ENCODE results near the gene CDC37L1. TPM values are rescaled to one million over a fixed set of nuclear protein-coding genes. Genes with fewer than 3 reads are reported as not detected.
"Not testable (repeated sequence)": the region's sequence is repeated elsewhere in the genome, so short reads cannot be mapped to it uniquely, and the experiment has no call there.

The CDC37L1 gene
- 10 to 100 TPM in 2 of 3 donors, 1 to 10 TPM in 1; 8.4 to 11.6 (median 11.0) TPM for polyA plus RNA-seq

GRCh38 chr9:4679268-4680172, at the start of gene CDC37L1:
Gene CDC37L1 (plus strand): TSS chr9:4679569. CDS start chr9:4679768, 199 bp downstream.
- peaks cover 0 to 2% (median 0%) of the 10 kb centered on the region in 3 donors for H3K27me3 Mint-ChIP-seq (ENCODE audit: low read depth in 3 of 3)
- DNase-seq: peak; percentile 99
- H3K4me1 Mint-ChIP-seq: peaks cover 9 to 13% of the 10 kb centered on the region in 2 donors
- no peaks in the 10 kb centered on the region for H3K9me3 Mint-ChIP-seq
- peaks cover 0 to 7% (median 4%) of the 10 kb centered on the region in 3 donors for H3K36me3 Mint-ChIP-seq
- no peak within 1 kb of the TSS for H3K4me3 Mint-ChIP-seq
- H3K27ac Mint-ChIP-seq: no peak within 1 kb of the TSS

GRCh38 chr9:4630836-4631235, 48.5 kb upstream of the CDC37L1 start:
- Mint-ChIP-seq H3K27me3 (ENCODE audit: low read depth in 3 of 3) (peaks cover 0 to 5% (median 0%) of the 10 kb centered on the region in 3 donors), H3K36me3 (peaks cover 3 to 11% (median 11%) of the 10 kb centered on the region in 3 donors), H3K27ac (no peak overlapping the region), H3K4me3 (no peak overlapping the region), H3K4me1 (no peaks in the 10 kb centered on the region), H3K9me3 (no peaks in the 10 kb centered on the region)
- no peak for DNase-seq

- Mint-ChIP-seq H3K27me3 (ENCODE audit: low read depth in 3 of 3) (peaks cover 0 to 9% (median 1%) of the 10 kb centered on the region in 3 donors), H3K4me1 (no peaks in the 10 kb centered on the region), H3K4me3 (no peak overlapping the region), H3K36me3 (peaks cover 0 to 7% (median 0%) of the 10 kb centered on the region in 3 donors), H3K9me3 (peaks cover 0 to 2% (median 0%) of the 10 kb centered on the region in 6 donors), H3K27ac (no peak overlapping the region)
- DNase-seq: no peak
Measured at GRCh38 chr9:4638968-4639367, 40.4 kb upstream of the CDC37L1 start.

GRCh38 chr9:4639420-4639819, 39.9 kb upstream of the CDC37L1 start:
- peaks cover 0 to 7% (median 0%) of the 10 kb centered on the region in 3 donors for H3K36me3 Mint-ChIP-seq
- H3K27ac Mint-ChIP-seq: no peak overlapping the region
- H3K9me3 Mint-ChIP-seq: peaks cover 0 to 2% (median 0%) of the 10 kb centered on the region in 6 donors
- H3K27me3 Mint-ChIP-seq (ENCODE audit: low read depth in 3 of 3): peaks cover 0 to 9% (median 2%) of the 10 kb centered on the region in 3 donors
- no peak overlapping the region for H3K4me3 Mint-ChIP-seq
- no peaks in the 10 kb centered on the region for H3K4me1 Mint-ChIP-seq
- no peak for DNase-seq

- H3K36me3 Mint-ChIP-seq: peaks cover 0 to 7% (median 0%) of the 10 kb centered on the region in 3 donors
- DNase-seq: peak in 2 of 3 donors; percentile 11 to 17
- H3K27ac Mint-ChIP-seq: no peak overlapping the region
- H3K4me3 Mint-ChIP-seq: no peak overlapping the region
- H3K9me3 Mint-ChIP-seq: peaks cover 0 to 2% (median 0%) of the 10 kb centered on the region in 6 donors
- peaks cover 0 to 9% (median 7%) of the 10 kb centered on the region in 3 donors for H3K27me3 Mint-ChIP-seq (ENCODE audit: low read depth in 3 of 3)
- no peaks in the 10 kb centered on the region for H3K4me1 Mint-ChIP-seq
Measured at GRCh38 chr9:4640027-4640426, 39.3 kb upstream of the CDC37L1 start.

GRCh38 chr9:4642351-4642750, 37.0 kb upstream of the CDC37L1 start:
- Mint-ChIP-seq H3K27me3 (ENCODE audit: low read depth in 3 of 3) (peaks cover 0 to 7% (median 5%) of the 10 kb centered on the region in 3 donors), H3K27ac (no peak overlapping the region), H3K4me3 (no peak overlapping the region), H3K36me3 (peaks cover 0 to 7% (median 0%) of the 10 kb centered on the region in 3 donors), H3K9me3 (no peaks in the 10 kb centered on the region), H3K4me1 (no peaks in the 10 kb centered on the region)
- no peak for DNase-seq

- H3K27me3 Mint-ChIP-seq (ENCODE audit: low read depth in 3 of 3): peaks cover 3 to 22% (median 4%) of the 10 kb centered on the region in 3 donors
- H3K9me3 Mint-ChIP-seq: no peaks in the 10 kb centered on the region
- peak overlapping the region in 3 of 6 donors; percentile 11 to 76 (median 51) for H3K27ac Mint-ChIP-seq
- H3K4me1 Mint-ChIP-seq: peaks cover 9 to 13% of the 10 kb centered on the region in 2 donors
- H3K4me3 Mint-ChIP-seq: peak overlapping the region in 2 of 5 donors; percentile 38 to 71
- peak; percentile 2 to 63 (median 14) for DNase-seq
- H3K36me3 Mint-ChIP-seq: peaks cover 0 to 23% (median 14%) of the 10 kb centered on the region in 3 donors
Measured at GRCh38 chr9:4654084-4654483, 25.3 kb upstream of the CDC37L1 start.

GRCh38 chr9:4654538-4654937, 24.8 kb upstream of the CDC37L1 start:
- DNase-seq: no peak
- peak overlapping the region in 4 of 6 donors; percentile 11 to 76 (median 34) for H3K27ac Mint-ChIP-seq
- peaks cover 9 to 13% of the 10 kb centered on the region in 2 donors for H3K4me1 Mint-ChIP-seq
- peaks cover 0 to 24% (median 14%) of the 10 kb centered on the region in 3 donors for H3K36me3 Mint-ChIP-seq
- H3K27me3 Mint-ChIP-seq (ENCODE audit: low read depth in 3 of 3): peaks cover 3 to 22% (median 4%) of the 10 kb centered on the region in 3 donors
- H3K9me3 Mint-ChIP-seq: no peaks in the 10 kb centered on the region
- peak overlapping the region in 2 of 5 donors; percentile 22 to 71 for H3K4me3 Mint-ChIP-seq

- DNase-seq, H3K9me3 Mint-ChIP-seq, H3K4me3 Mint-ChIP-seq, H3K27ac Mint-ChIP-seq: not testable (repeated sequence)
- Mint-ChIP-seq H3K4me1 (peaks cover 11 to 13% of the 10 kb centered on the region in 2 donors), H3K27me3 (ENCODE audit: low read depth in 3 of 3) (peaks cover 4 to 16% (median 5%) of the 10 kb centered on the region in 3 donors), H3K36me3 (peaks cover 0 to 18% (median 9%) of the 10 kb centered on the region in 3 donors)
Measured at GRCh38 chr9:4656196-4656595, 23.2 kb upstream of the CDC37L1 start.

GRCh38 chr9:4656621-4657020, 22.7 kb upstream of the CDC37L1 start:
- DNase-seq: no peak
- Mint-ChIP-seq H3K27ac (no peak overlapping the region), H3K9me3 (peaks cover 0 to 1% (median 0%) of the 10 kb centered on the region in 6 donors), H3K4me3 (no peak overlapping the region), H3K36me3 (peaks cover 0 to 18% (median 9%) of the 10 kb centered on the region in 3 donors), H3K27me3 (ENCODE audit: low read depth in 3 of 3) (peaks cover 4 to 14% (median 4%) of the 10 kb centered on the region in 3 donors), H3K4me1 (peaks cover 15 to 18% of the 10 kb centered on the region in 2 donors)

- peaks cover 0 to 1% (median 0%) of the 10 kb centered on the region in 6 donors for H3K9me3 Mint-ChIP-seq
- no peak for DNase-seq
- H3K4me3 Mint-ChIP-seq: no peak overlapping the region
- H3K4me1 Mint-ChIP-seq: peaks cover 21 to 25% of the 10 kb centered on the region in 2 donors
- H3K27ac Mint-ChIP-seq: no peak overlapping the region
- H3K27me3 Mint-ChIP-seq (ENCODE audit: low read depth in 3 of 3): peaks cover 1 to 14% (median 7%) of the 10 kb centered on the region in 3 donors
- peaks cover 0 to 18% (median 9%) of the 10 kb centered on the region in 3 donors for H3K36me3 Mint-ChIP-seq
Measured at GRCh38 chr9:4657426-4658159, 21.8 kb upstream of the CDC37L1 start.

GRCh38 chr9:4660665-4661064, 18.7 kb upstream of the CDC37L1 start:
- DNase-seq; H3K9me3 Mint-ChIP-seq; H3K27me3 Mint-ChIP-seq (ENCODE audit: low read depth in 3 of 3): not testable (repeated sequence)
- Mint-ChIP-seq H3K4me3 (peak overlapping the region in 1 of 5 donors; percentile 12), H3K4me1 (peaks cover 42 to 43% of the 10 kb centered on the region in 2 donors), H3K36me3 (peaks cover 0 to 11% (median 3%) of the 10 kb centered on the region in 3 donors), H3K27ac (peak overlapping the region in 1 of 6 donors; percentile 55)

GRCh38 chr9:4661165-4661564, 18.2 kb upstream of the CDC37L1 start:
- Mint-ChIP-seq H3K4me1 (peaks cover 47 to 48% of the 10 kb centered on the region in 2 donors), H3K9me3 (peaks cover 0 to 1% (median 0%) of the 10 kb centered on the region in 6 donors), H3K36me3 (peaks cover 0 to 11% (median 3%) of the 10 kb centered on the region in 3 donors), H3K27ac (peak overlapping the region in 4 of 6 donors; percentile 93 to 97 (median 95)), H3K4me3 (peak overlapping the region; percentile 94 to 99 (median 95)), H3K27me3 (ENCODE audit: low read depth in 3 of 3) (peaks cover 3 to 8% (median 5%) of the 10 kb centered on the region in 3 donors)
- no peak for DNase-seq

Measured in immature natural killer cell (primary cell).